GM23338 (cell line): Measurements from ENCODE around the gene MYO1F.
"Not testable (repeated sequence)": the region's sequence is repeated elsewhere in the genome, so short reads cannot be mapped to it uniquely, and the experiment has no call there.

Experiments
- CREB1 ChIP-seq: fragments of 250-450 bp; sonication (Bioruptor Pico); IDR thresholded peaks from 2 replicates; pipeline ENCODE4 v1.5.0; 2020; ENCODE audit warnings: low read depth, mild to moderate bottlenecking, moderate library complexity
- CTCF ChIP-seq, 2 experiments: fragments of 200-600 bp in 1 of 2; sonication (generic) in 1 of 2; conservative IDR thresholded peaks; 2 replicates each; pipeline versions ENCODE4 v1.5.1 to v1.6.1; 2016 to 2017; ENCODE audit warnings: antibody characterized with exemption in 2 of 2, low read depth in 2 of 2, mild to moderate bottlenecking in 2 of 2, moderate library complexity in 1 of 2
- ETS1 ChIP-seq: IDR thresholded peaks from 2 replicates; pipeline ENCODE4 v1.6.1; 2016; ENCODE audit warnings: antibody characterized with exemption
- EZH2 ChIP-seq: fragments of 200-600 bp; sonication (generic); IDR thresholded peaks from one replicate; pipeline ENCODE4 v1.8.0; 2017; ENCODE audit warnings: antibody characterized with exemption, mild to moderate bottlenecking, low read depth; ENCODE audit not compliant: unreplicated experiment
- EZH2phosphoT487 ChIP-seq: fragments of 200-600 bp; sonication (generic); IDR thresholded peaks from one replicate; pipeline ENCODE4 v1.8.1; 2018; ENCODE audit warnings: antibody characterized with exemption; ENCODE audit not compliant: unreplicated experiment
- JUNB ChIP-seq: IDR thresholded peaks from one replicate; pipeline ENCODE4 v1.6.1; 2016; ENCODE audit warnings: antibody characterized with exemption; ENCODE audit not compliant: unreplicated experiment
- NANOG ChIP-seq: IDR thresholded peaks from 2 replicates; pipeline ENCODE4 v1.6.1; 2016; ENCODE audit warnings: antibody characterized with exemption, borderline replicate concordance
- POLR2AphosphoS5 ChIP-seq: IDR thresholded peaks from 2 replicates; pipeline ENCODE4 v1.6.1; 2016; ENCODE audit warnings: antibody characterized with exemption, low read depth
- REST ChIP-seq: IDR thresholded peaks from one replicate; pipeline ENCODE4 v1.6.1; 2018; ENCODE audit warnings: antibody characterized with exemption; ENCODE audit not compliant: unreplicated experiment
- STAT1 ChIP-seq: IDR thresholded peaks from one replicate; pipeline ENCODE4 v1.6.1; 2016; ENCODE audit warnings: antibody characterized with exemption; ENCODE audit not compliant: unreplicated experiment
- ZNF114 ChIP-seq: fragments of 250-450 bp; sonication (Bioruptor Pico); IDR thresholded peaks from 2 replicates; pipeline ENCODE4 v1.5.0; 2020; ENCODE audit warnings: mild to moderate bottlenecking, moderate library complexity
- ZNF331 ChIP-seq: fragments of 250-450 bp; sonication (Bioruptor Pico); IDR thresholded peaks from 2 replicates; pipeline ENCODE4 v1.5.0; 2020; ENCODE audit warnings: low read depth, mild to moderate bottlenecking, moderate library complexity

GRCh38 chr19:8553729-8554128 lies 23.5 kb downstream of the MYO1F start:
- not testable (repeated sequence) for TF ChIP-seq CTCF (conservative IDR thresholded peaks at IDR 0.05; ENCODE audit: low read depth in 2 of 2); POLR2AphosphoS5; EZH2phosphoT487; EZH2; REST; CREB1 (CRISPR knock-in tag); STAT1; ETS1; ZNF331; NANOG; ZNF114; JUNB
